GM12878 (cell line): ENCODE measurements around the gene TRPC6. TPM values are rescaled to one million over a fixed set of nuclear protein-coding genes. Genes with fewer than 3 reads are reported as not detected.

Experiments
- ATAC-seq: fragments of 200-7000 bp; cut with Tn5 transposase; 3 replicates; pipeline ENCODE4 v1.9.1; 2020; ENCODE audit warnings: mild to moderate bottlenecking, moderate library complexity
- BruUV-seq: library from RNA; stranded (reverse); fragments of 400-500 nt; replicated peaks from 2 replicates; lab custom pipeline; 2021; lab: Mats Ljungman, UMichigan
- CTCF ChIA-PET: fragments of 300-600 bp; sonication (Branson Sonifier 250); formaldehyde crosslinking; extraction: SDS; loops from one replicate; lab custom pipeline; 2021; ENCODE audit warnings: inconsistent platforms; lab: Yijun Ruan, JAX
- POLR2A ChIA-PET: fragments of 350-600 bp; formaldehyde crosslinking; extraction: SDS; loops from one replicate; lab custom pipeline; 2021; ENCODE audit warnings: inconsistent platforms; lab: Charles Lee
- RAD21 ChIA-PET: fragments of 300-600 bp; sonication (Branson Sonifier 250); formaldehyde crosslinking; loops from one replicate; lab custom pipeline; 2023; ENCODE audit warnings: antibody characterized with exemption; ENCODE audit not compliant: unreplicated experiment; lab: Charles Lee
- SMC1A ChIA-PET: fragments of 300-600 bp; sonication (Branson Sonifier 250); formaldehyde crosslinking; loops from one replicate; lab custom pipeline; 2023; ENCODE audit not compliant: unreplicated experiment, uncharacterized antibody; lab: Charles Lee
- DNase-seq: peaks from one replicate; pipeline ENCODE4 v3.0.0-alpha.2; 2011; ENCODE audit warnings: low read depth, low spot score
- FAIRE-seq: peaks from 3 replicates; lab custom pipeline; 2011; peaks lifted over from hg19 to GRCh38; lab: Jason Lieb, UNC
- H2AFZ ChIP-seq: 2 replicates; pipeline ENCODE4 v1.6.0; 2011; ENCODE audit warnings: low read depth, low read length, control low read depth; ENCODE audit not compliant: control insufficient read depth
- H3K27ac ChIP-seq: 2 replicates; pipeline ENCODE4 v1.5.1; 2011; ENCODE audit warnings: control low read depth; ENCODE audit not compliant: control insufficient read depth, insufficient read depth
- H3K27me3 ChIP-seq, 2 experiments: replicated peaks in 1 of 2; 2 replicates each; pipeline versions ENCODE4 v1.6.0 to v1.6.1; 2011; ENCODE audit warnings: low read length in 1 of 2; ENCODE audit not compliant: control insufficient read depth in 2 of 2, insufficient read depth in 2 of 2
- H3K36me3 ChIP-seq, 2 experiments: 2 replicates each; pipeline ENCODE4 v1.5.1; 2011; ENCODE audit warnings: low read length in 1 of 2; ENCODE audit not compliant: control insufficient read depth in 2 of 2, insufficient read depth in 2 of 2
- H3K4me1 ChIP-seq: 2 replicates; pipeline ENCODE4 v1.6.1; 2011; ENCODE audit warnings: mild to moderate bottlenecking, low read length, moderate library complexity, mixed read lengths; ENCODE audit not compliant: control insufficient read depth, insufficient read depth
- H3K4me2 ChIP-seq: 2 replicates; pipeline ENCODE4 v1.6.0; 2011; ENCODE audit warnings: control low read depth; ENCODE audit not compliant: control insufficient read depth, insufficient read depth
- H3K4me3 ChIP-seq: fragments of 200-600 bp; sonication (generic); 2 replicates; pipeline ENCODE4 v1.5.1; 2016
- H3K79me2 ChIP-seq: 2 replicates; pipeline ENCODE4 v1.6.0; 2011; ENCODE audit warnings: low read length; ENCODE audit not compliant: control insufficient read depth, insufficient read depth
- H3K9ac ChIP-seq: 2 replicates; pipeline ENCODE4 v1.8.0; 2011; ENCODE audit warnings: low read length, control low read depth, mixed read lengths; ENCODE audit not compliant: control insufficient read depth, insufficient read depth
- H3K9me3 ChIP-seq: replicated peaks from 3 replicates; pipeline ENCODE4 v1.5.1; 2011; ENCODE audit warnings: mild to moderate bottlenecking, low read length; ENCODE audit not compliant: control insufficient read depth, insufficient read depth
- H4K20me1 ChIP-seq: 2 replicates; pipeline ENCODE4 v1.6.0; 2011; ENCODE audit not compliant: control insufficient read depth, insufficient read depth
- ASH2L ChIP-seq: fragments of 300-600, 200-600 bp; sonication (generic); IDR thresholded peaks from 2 replicates; pipeline ENCODE4 v1.6.1; 2017; ENCODE audit warnings: low read depth, mild to moderate bottlenecking, borderline replicate concordance
- BACH1 ChIP-seq: fragments of 450-650 bp; IDR thresholded peaks from 2 replicates; pipeline ENCODE4 v1.6.1; 2017; ENCODE audit warnings: mild to moderate bottlenecking, borderline replicate concordance
- CUX1 ChIP-seq: IDR thresholded peaks from 2 replicates; pipeline ENCODE4 v1.6.1; 2012; ENCODE audit warnings: improper control_type of control experiment, low read depth, low read length; ENCODE audit not compliant: insufficient replicate concordance
- EP300 ChIP-seq, 2 experiments: fragments of 150-350 bp in 1 of 2; IDR thresholded peaks; 2 replicates each; pipeline ENCODE4 v1.6.1; 2011 to 2012; ENCODE audit warnings: low read depth in 2 of 2, low read length in 2 of 2, borderline replicate concordance in 1 of 2, improper control_type of control experiment in 1 of 2, inconsistent platforms in 1 of 2; ENCODE audit not compliant: control insufficient read depth in 1 of 2
- FOXM1 ChIP-seq: IDR thresholded peaks from 2 replicates; pipeline ENCODE4 v1.6.1; 2012; ENCODE audit warnings: low read depth, mild to moderate bottlenecking, inconsistent platforms, low read length, moderate library complexity
- HDGF ChIP-seq: fragments of 450-650 bp; IDR thresholded peaks from 2 replicates; pipeline ENCODE4 v1.6.1; 2016; ENCODE audit warnings: antibody characterized with exemption
- IKZF1 ChIP-seq: fragments of 450-650 bp; conservative IDR thresholded peaks from 2 replicates; pipeline ENCODE4 v1.6.1; 2017; ENCODE audit warnings: antibody characterized with exemption, mild to moderate bottlenecking
- JUND ChIP-seq: IDR thresholded peaks from 2 replicates; pipeline ENCODE4 v1.6.1; 2012; ENCODE audit warnings: low read depth, mild to moderate bottlenecking, low read length, improper control_type of control experiment, moderate library complexity
- MAX ChIP-seq: IDR thresholded peaks from 2 replicates; pipeline ENCODE4 v1.6.1; 2012; ENCODE audit warnings: low read depth, low read length, improper control_type of control experiment
- PBX3 ChIP-seq: IDR thresholded peaks from 2 replicates; pipeline ENCODE4 v1.6.1; 2011; ENCODE audit warnings: mild to moderate bottlenecking, low read depth, low read length, moderate library complexity; ENCODE audit not compliant: insufficient replicate concordance
- RFX5 ChIP-seq: IDR thresholded peaks from 2 replicates; pipeline ENCODE4 v1.6.1; 2011; ENCODE audit warnings: low read depth, low read length, improper control_type of control experiment
- SREBF1 ChIP-seq: IDR thresholded peaks from 2 replicates; pipeline ENCODE4 v1.6.1; 2012; ENCODE audit warnings: mild to moderate bottlenecking, low read length
- SRF ChIP-seq, 2 experiments: IDR thresholded peaks; 2 replicates each; pipeline ENCODE4 v1.6.1; 2011; ENCODE audit warnings: low read depth in 2 of 2, low read length in 2 of 2, mild to moderate bottlenecking in 1 of 2, moderate library complexity in 1 of 2
- USF1 ChIP-seq: IDR thresholded peaks from 2 replicates; pipeline ENCODE4 v1.6.1; 2011; ENCODE audit warnings: borderline replicate concordance, low read depth, mild to moderate bottlenecking, moderate library complexity, mixed read lengths, low read length; ENCODE audit not compliant: insufficient read depth; ENCODE audit errors: extremely low read length
- USF2 ChIP-seq: IDR thresholded peaks from 2 replicates; pipeline ENCODE4 v1.6.1; 2011; ENCODE audit warnings: low read depth, low read length, improper control_type of control experiment, borderline replicate concordance
- ZBED1 ChIP-seq: IDR thresholded peaks from 2 replicates; pipeline ENCODE4 v1.6.1; 2016; ENCODE audit warnings: borderline replicate concordance
- WGBS: methylation state at CpG from one replicate; pipeline ENCODE4 v1.1.6; 2016; ENCODE audit warnings: low lambda C conversion rate; ENCODE audit not compliant: insufficient replicate concordance, insufficient coverage; ENCODE audit errors: missing lambda C conversion rate; 5-methylcytosine and 5-hydroxymethylcytosine counted together
- in situ Hi-C: fragments of 300-500 bp; cut with MboI; formaldehyde crosslinking; loops from 9 replicates; pipeline ENCODE4 v1.14.3; 2018; ENCODE audit warnings: mixed read lengths
- intact Hi-C: fragments of 100-400 bp; cut with micrococcal nuclease; formaldehyde crosslinking; loops from one replicate; pipeline ENCODE4 v1.14.2; 2022; ENCODE audit not compliant: unreplicated experiment
- polyA plus RNA-seq, 11 experiments: library from polyadenylated mRNA; depleted of rRNA in 4 of 11; unstranded in 6 of 11; stranded (reverse) in 5 of 11; fragments of >200 nt; fragmentation: Nextera tagmentation in 4 of 11; fragmentation: Illumina TruSeq in 1 of 11; extraction: Ambion mirVana in 4 of 11; extraction: Trizol in 1 of 11; gene quantifications; 1 replicate in 1 of 11; 2 replicates in 10 of 11; pipeline versions ENCODE4 v1.2.1 to v1.2.3, GENCODE V29; 2011 to 2016; ENCODE audit warnings: inconsistent platforms in 2 of 11, missing spikeins in 2 of 11, low read depth in 1 of 11
- total RNA-seq, 4 experiments: library from RNA; depleted of rRNA in 3 of 4; stranded (reverse); fragments of >200 nt in 3 of 4; fragmentation: Illumina TruSeq in 1 of 4; extraction: Trizol in 1 of 4; gene quantifications; 2 replicates each; pipeline versions ENCODE4 v1.2.1 to v1.2.3, GENCODE V29; 2013 to 2021

The TRPC6 gene
- total and polyA plus RNA-seq, 10 of the 15 experiments (the other 5 are each of a cell fraction or from before 2014, with no cell fraction given), result not detected

GRCh38 chr11:101584129-101584515 is 315 bp upstream of the TRPC6 start (continued):
- TF ChIP-seq CUX1, result no peak
- TF ChIP-seq SREBF1, result no peak
- TF ChIP-seq IKZF1, result no peak
- TF ChIP-seq USF2, result no peak
- TF ChIP-seq ASH2L, result no peak
- no peak for TF ChIP-seq EP300 (IDR thresholded peaks at IDR 0.05; ENCODE audit: borderline replicate concordance in 1 of 2, control insufficient read depth in 1 of 2, low read depth in 2 of 2, low read length in 2 of 2)

- no peak overlapping the region for H3K4me2 ChIP-seq
- TF ChIP-seq PBX3 (no peak), IKZF1 (no peak), USF1 (no peak), SRF (IDR thresholded peaks at IDR 0.05; ENCODE audit: low read depth in 2 of 2, low read length in 2 of 2) (no peak), FOXM1 (no peak), MAX (no peak), RFX5 (no peak), HDGF (no peak), BACH1 (no peak), JUND (no peak), ZBED1 (no peak)
Measured at GRCh38 chr11:101582989-101583250, 887 bp downstream of the TRPC6 start.

More at GRCh38 chr11:101582989-101583250, 887 bp downstream of the TRPC6 start:
- POLR2A ChIA-PET, result no interaction called here
- ATAC-seq (no peak), FAIRE-seq (no peak), DNase-seq (no peak)
- intact Hi-C loops (no loop called here), in situ Hi-C loops (no loop called here)
- RAD21 ChIA-PET, result no interaction called here
- no peak overlapping the region for H3K9ac ChIP-seq
- BruUV-seq, result no TSS peak
- no peak overlapping the region for H3K4me3 ChIP-seq
- H2AFZ ChIP-seq, result no peak overlapping the region
- CTCF ChIA-PET, result no interaction called here
- H3K4me1 ChIP-seq, result no peaks in the 10 kb centered on the region
- no peaks in the 10 kb centered on the region for H3K9me3 ChIP-seq
- 57% methylated on average over 7 of the region's 19 CpGs for WGBS
- H4K20me1 ChIP-seq, result no peaks in the 10 kb centered on the region
- H3K36me3 ChIP-seq, result no peaks in the 10 kb centered on the region
- no peak overlapping the region for H3K27ac ChIP-seq
- no peaks in the 10 kb centered on the region for H3K79me2 ChIP-seq
- peaks cover 0 to 3% of the 10 kb centered on the region in 2 experiments; a peak in 1 of 4 replicates for H3K27me3 ChIP-seq
- SMC1A ChIA-PET, result no interaction called here
